CD4-positive, alpha-beta T cell treated with Interleukin-12 subunit alpha and Interleukin-12 subunit beta, for 1 hour (primary cell): ENCODE measurements around the gene TMTC2.
"Not testable (repeated sequence)": the region's sequence is repeated elsewhere in the genome, so short reads cannot be mapped to it uniquely, and the experiment has no call there.

Experiments used
- DNase-seq: peaks from one replicate; pipeline ENCODE4 v3.0.0-alpha.2; 2020

Gene TMTC2

GRCh38 chr12:82728710-82729109 lies 42.0 kb downstream of the TMTC2 start:
- no peak for DNase-seq

GRCh38 chr12:82730953-82731459 lies 44.3 kb downstream of the TMTC2 start:
- no peak for DNase-seq

GRCh38 chr12:82740129-82741000 lies 53.7 kb downstream of the TMTC2 start:
- no peak for DNase-seq

GRCh38 chr12:82745063-82745674 lies 58.5 kb downstream of the TMTC2 start:
- DNase-seq = no peak

- DNase-seq = no peak
Observed at GRCh38 chr12:82745807-82746206, 59.1 kb downstream of the TMTC2 start.

- DNase-seq = no peak
Observed at GRCh38 chr12:82746668-82747067, 60.0 kb downstream of the TMTC2 start.

GRCh38 chr12:82749015-82749414 lies 62.3 kb downstream of the TMTC2 start:
- no peak for DNase-seq

GRCh38 chr12:82754856-82755255 lies 68.2 kb downstream of the TMTC2 start:
- no peak for DNase-seq

- DNase-seq = no peak
Observed at GRCh38 chr12:82756303-82756702, 69.6 kb downstream of the TMTC2 start.

- DNase-seq = no peak
Observed at GRCh38 chr12:82757059-82757458, 70.4 kb downstream of the TMTC2 start.

- DNase-seq = no peak
Observed at GRCh38 chr12:82757656-82758055, 71.0 kb downstream of the TMTC2 start.

- no peak for DNase-seq
Observed at GRCh38 chr12:82758749-82759330, 72.1 kb downstream of the TMTC2 start.

- DNase-seq = no peak
Observed at GRCh38 chr12:82760423-82760822, 73.7 kb downstream of the TMTC2 start.

- DNase-seq = not testable (repeated sequence)
Observed at GRCh38 chr12:82765206-82765605, 78.5 kb downstream of the TMTC2 start.

- DNase-seq = no peak
Observed at GRCh38 chr12:82765971-82766705, 79.4 kb downstream of the TMTC2 start.

GRCh38 chr12:82774666-82775065 lies 88.0 kb downstream of the TMTC2 start:
- DNase-seq = no peak

GRCh38 chr12:82780517-82780916 lies 93.8 kb downstream of the TMTC2 start:
- DNase-seq = no peak

- no peak for DNase-seq
Observed at GRCh38 chr12:82781309-82781997, 94.7 kb downstream of the TMTC2 start.

GRCh38 chr12:82783435-82783834 lies 96.7 kb downstream of the TMTC2 start:
- DNase-seq = no peak

- no peak for DNase-seq
Observed at GRCh38 chr12:82787016-82787415, 100.3 kb downstream of the TMTC2 start.

GRCh38 chr12:82788594-82788993 lies 101.9 kb downstream of the TMTC2 start:
- no peak for DNase-seq

- no peak for DNase-seq
Observed at GRCh38 chr12:82789674-82790073, 103.0 kb downstream of the TMTC2 start.
